H1 (cell line): ENCODE results near the gene DGUOK. TPM values are rescaled to one million over a fixed set of nuclear protein-coding genes. Genes with fewer than 3 reads are reported as not detected.

ENCODE experiments used
- CTCF ChIA-PET: fragments of 300-600 bp; sonication (Branson Sonifier 250); formaldehyde crosslinking; loops from one replicate; lab custom pipeline; 2021; ENCODE audit not compliant: partially characterized antibody; lab: Charles Lee
- POLR2A ChIA-PET: fragments of 300-600 bp; sonication (Branson Sonifier 250); formaldehyde crosslinking; loops from one replicate; lab custom pipeline; 2021; ENCODE audit warnings: inconsistent platforms; ENCODE audit not compliant: partially characterized antibody; lab: Charles Lee
- DNase-seq, 2 experiments: peaks; one replicate each; pipeline versions ENCODE4 v3.0.0 to v3.0.0-alpha.2; 2010 to 2022; ENCODE audit warnings: low spot score in 2 of 2, low read depth in 1 of 2, mixed read lengths in 1 of 2
- FAIRE-seq: peaks from 2 replicates; lab custom pipeline; 2011; peaks lifted over from hg19 to GRCh38; lab: Jason Lieb, UNC
- H2AFZ ChIP-seq: 2 replicates; pipeline ENCODE4 v1.8.1; 2012; ENCODE audit warnings: low read length, inconsistent platforms
- H2AK5ac ChIP-seq: 2 replicates; pipeline ENCODE4 v1.6.1; 2013; ENCODE audit warnings: low read depth, low read length
- H2BK120ac ChIP-seq: replicated peaks from 2 replicates; pipeline ENCODE3; 2013; ENCODE audit warnings: low read depth, low read length, inconsistent platforms
- H2BK12ac ChIP-seq: 2 replicates; pipeline ENCODE4 v1.6.1; 2013; ENCODE audit warnings: low read depth, low read length
- H2BK15ac ChIP-seq: 2 replicates; pipeline ENCODE4 v1.6.1; 2013; ENCODE audit warnings: low read length
- H2BK20ac ChIP-seq: 2 replicates; pipeline ENCODE4 v1.6.1; 2013; ENCODE audit warnings: low read length
- H2BK5ac ChIP-seq: 2 replicates; pipeline ENCODE4 v1.6.1; 2013; ENCODE audit warnings: low read depth, low read length
- H3K14ac ChIP-seq: 2 replicates; pipeline ENCODE4 v1.6.1; 2013; ENCODE audit warnings: inconsistent platforms; ENCODE audit not compliant: insufficient read length
- H3K18ac ChIP-seq: 2 replicates; pipeline ENCODE4 v1.6.1; 2013; ENCODE audit warnings: low read length; ENCODE audit errors: extremely low read depth
- H3K23ac ChIP-seq: 2 replicates; pipeline ENCODE4 v1.6.1; 2013; ENCODE audit warnings: inconsistent platforms; ENCODE audit not compliant: insufficient read length
- H3K23me2 ChIP-seq: 2 replicates; pipeline ENCODE4 v1.6.1; 2013; ENCODE audit warnings: low read depth, low read length
- H3K27ac ChIP-seq: 2 replicates; pipeline ENCODE4 v1.6.1; 2011; ENCODE audit warnings: low read depth, low read length, inconsistent platforms
- H3K27me3 ChIP-seq, 4 experiments: replicated peaks in 1 of 4; 1 replicate in 1 of 4; 2 replicates in 3 of 4; pipeline versions ENCODE4 v1.6.1 to v1.8.1; 2011 to 2013; ENCODE audit warnings: low read length in 3 of 4, mild to moderate bottlenecking in 3 of 4, inconsistent platforms in 2 of 4, mixed read lengths in 2 of 4, moderate library complexity in 1 of 4; ENCODE audit not compliant: control insufficient read depth in 3 of 4, insufficient read depth in 3 of 4; ENCODE audit errors: extremely low read depth in 1 of 4
- H3K36me3 ChIP-seq, 4 experiments: 2 replicates each; pipeline versions ENCODE4 v1.6.1 to v1.8.1; 2011 to 2013; ENCODE audit warnings: mild to moderate bottlenecking in 4 of 4, low read length in 3 of 4, moderate library complexity in 2 of 4, control low read depth in 1 of 4, inconsistent platforms in 1 of 4; ENCODE audit not compliant: insufficient read depth in 4 of 4, control insufficient read depth in 2 of 4
- H3K4ac ChIP-seq: replicated peaks from 2 replicates; pipeline ENCODE3; 2013; ENCODE audit warnings: low read length, low read depth, mixed read lengths, inconsistent platforms; ENCODE audit not compliant: insufficient read length
- H3K4me1 ChIP-seq, 4 experiments: replicated peaks in 1 of 4; 1 replicate in 1 of 4; 2 replicates in 3 of 4; pipeline versions ENCODE4 v1.6.1 to v1.8.1; 2011 to 2013; ENCODE audit warnings: low read length in 3 of 4, inconsistent platforms in 2 of 4, mixed read lengths in 1 of 4; ENCODE audit not compliant: insufficient read depth in 4 of 4, control insufficient read depth in 3 of 4
- H3K4me2 ChIP-seq, 2 experiments: 2 replicates each; pipeline versions ENCODE4 v1.6.1 to v1.8.1; 2011 to 2013; ENCODE audit warnings: low read depth in 2 of 2, low read length in 2 of 2, control low read depth in 1 of 2, inconsistent platforms in 1 of 2, mild to moderate bottlenecking in 1 of 2; ENCODE audit not compliant: insufficient read depth in 1 of 2
- H3K4me3 ChIP-seq, 4 experiments: fragments of 200-600, 300-600 bp in 1 of 4; sonication (generic), shearing (Covaris generic), sonication (Bioruptor Twin) in 1 of 4; 2 replicates each; pipeline versions ENCODE4 v1.5.1 to v1.8.1; 2011 to 2016; ENCODE audit warnings: low read length in 4 of 4, low read depth in 3 of 4, control low read depth in 2 of 4, inconsistent platforms in 2 of 4, mild to moderate bottlenecking in 2 of 4, mixed read lengths in 1 of 4, moderate library complexity in 1 of 4; ENCODE audit not compliant: insufficient read depth in 2 of 4; ENCODE audit errors: extremely low read depth in 1 of 4
- H3K56ac ChIP-seq: replicated peaks from 2 replicates; pipeline ENCODE3; 2013; ENCODE audit warnings: low read depth, mild to moderate bottlenecking, mixed read lengths, low read length, inconsistent platforms; ENCODE audit not compliant: insufficient read length
- H3K79me1 ChIP-seq: 2 replicates; pipeline ENCODE4 v1.6.1; 2013; ENCODE audit warnings: low read depth, low read length, control low read depth
- H3K79me2 ChIP-seq, 2 experiments: 2 replicates each; pipeline versions ENCODE4 v1.6.1 to v1.8.1; 2012 to 2013; ENCODE audit warnings: low read length in 2 of 2, mild to moderate bottlenecking in 2 of 2, inconsistent platforms in 1 of 2; ENCODE audit not compliant: insufficient read depth in 2 of 2, control insufficient read depth in 1 of 2
- H3K9ac ChIP-seq, 4 experiments: replicated peaks in 1 of 4; 1 replicate in 1 of 4; 2 replicates in 3 of 4; pipeline versions ENCODE4 v1.6.1 to v1.8.1; 2011 to 2013; ENCODE audit warnings: low read depth in 3 of 4, low read length in 3 of 4, control low read depth in 2 of 4, mild to moderate bottlenecking in 2 of 4, moderate library complexity in 2 of 4, inconsistent platforms in 1 of 4; ENCODE audit errors: extremely low read depth in 1 of 4
- H3K9me3 ChIP-seq, 2 experiments: 2 replicates each; pipeline versions ENCODE4 v1.6.1 to v1.8.1; 2012 to 2013; ENCODE audit warnings: mild to moderate bottlenecking in 2 of 2, moderate library complexity in 2 of 2, control low read depth in 1 of 2, inconsistent platforms in 1 of 2, low read depth in 1 of 2, low read length in 1 of 2, mixed read lengths in 1 of 2; ENCODE audit not compliant: insufficient read depth in 2 of 2
- H4K20me1 ChIP-seq, 2 experiments: replicated peaks in 1 of 2; 2 replicates each; pipeline versions ENCODE3 to v1.8.1; 2011 to 2013; ENCODE audit warnings: inconsistent platforms in 2 of 2, low read length in 2 of 2, mild to moderate bottlenecking in 1 of 2; ENCODE audit not compliant: insufficient read depth in 2 of 2, control insufficient read depth in 1 of 2
- H4K5ac ChIP-seq: 2 replicates; pipeline ENCODE4 v1.6.1; 2013; ENCODE audit warnings: low read length, low read depth, mixed read lengths, inconsistent platforms; ENCODE audit not compliant: insufficient read length
- H4K8ac ChIP-seq: 2 replicates; pipeline ENCODE4 v1.8.0; 2013; ENCODE audit warnings: mild to moderate bottlenecking, moderate library complexity, low read length, inconsistent platforms; ENCODE audit not compliant: insufficient read depth; ENCODE audit errors: extremely low read depth
- H4K91ac ChIP-seq: replicated peaks from 2 replicates; pipeline ENCODE3; 2013; ENCODE audit warnings: low read length, mixed read lengths, inconsistent platforms; ENCODE audit not compliant: insufficient read length
- CBX8 ChIP-seq: fragments of 300-800, 300-1000 bp; sonication (generic); IDR thresholded peaks from 2 replicates; pipeline ENCODE4 v1.7.1; 2016; ENCODE audit warnings: low read depth, low read length, borderline replicate concordance
- CREB1 ChIP-seq: IDR thresholded peaks from 2 replicates; pipeline ENCODE4 v1.6.1; 2012; ENCODE audit warnings: inconsistent platforms
- EGR1 ChIP-seq: IDR thresholded peaks from 2 replicates; pipeline ENCODE4 v1.6.1; 2011; ENCODE audit warnings: low read depth, low read length, borderline replicate concordance
- GTF2F1 ChIP-seq: IDR thresholded peaks from 2 replicates; pipeline ENCODE4 v1.6.1; 2012; ENCODE audit warnings: low read depth, low read length, improper control_type of control experiment, borderline replicate concordance
- KDM4A ChIP-seq: IDR thresholded peaks from one replicate; pipeline ENCODE4 v1.7.1; 2012; ENCODE audit warnings: low read depth, mild to moderate bottlenecking, moderate library complexity, low read length, inconsistent platforms; ENCODE audit not compliant: severe bottlenecking
- SP4 ChIP-seq: IDR thresholded peaks from 2 replicates; pipeline ENCODE4 v1.6.1; 2012; ENCODE audit warnings: low read length, inconsistent platforms
- TBP ChIP-seq: IDR thresholded peaks from 2 replicates; pipeline ENCODE4 v1.6.1; 2011; ENCODE audit warnings: low read depth, low read length, improper control_type of control experiment
- WGBS, 2 experiments: shearing (Covaris generic) in 1 of 2; methylation state at CpG; one replicate each; pipeline versions ENCODE4 v1.1.6 to v1.1.7; 2013 to 2015; ENCODE audit warnings: low lambda C conversion rate in 2 of 2, mixed read lengths in 2 of 2, inconsistent platforms in 1 of 2, low coverage in 1 of 2, missing lambda C conversion rate in 1 of 2; ENCODE audit not compliant: insufficient replicate concordance in 2 of 2, insufficient coverage in 1 of 2, insufficient read length in 1 of 2; ENCODE audit errors: extremely low coverage in 1 of 2, missing lambda C conversion rate in 1 of 2; 5-methylcytosine and 5-hydroxymethylcytosine counted together
- polyA plus RNA-seq, 7 experiments: library from polyadenylated mRNA; depleted of rRNA in 3 of 7; stranded (reverse) in 5 of 7; unstranded in 2 of 7; fragments of >200 nt in 5 of 7; fragments of 200-250 nt in 2 of 7; gene quantifications; 1 replicate in 5 of 7; 2 replicates in 1 of 7; 4 replicates in 1 of 7; pipeline versions ENCODE4 v1.2.1 to v1.2.3, GENCODE V29; 2011 to 2013; ENCODE audit warnings: missing spikeins in 2 of 7, mixed read lengths in 2 of 7
- total RNA-seq: library from RNA; stranded (reverse); fragmentation: NEBNext Ultra II Directional; extraction: Animal tissue kit (Norgen Biotek cat#: 25700); gene quantifications from 2 replicates; pipeline ENCODE4 v1.2.1, GENCODE V29; 2021

The DGUOK gene
- total and polyA plus RNA-seq, 2 of the 8 experiments (the other 6 are each of a cell fraction or from before 2014, with no cell fraction given): 110 to 168 TPM

- Histone ChIP-seq H3K4me3 (no peak overlapping the region), H2AK5ac (no peak overlapping the region), H3K23ac (no peak overlapping the region), H4K91ac (no peak overlapping the region), H3K9me3 (no peaks in the 10 kb centered on the region), H3K14ac (no peak overlapping the region), H3K79me2 (no peaks in the 10 kb centered on the region), H2BK5ac (no peak overlapping the region), H3K4me2 (no peak overlapping the region), H3K27me3 (no peaks in the 10 kb centered on the region), H3K18ac (no peak overlapping the region), H3K9ac (no peak overlapping the region), H2AFZ (no peak overlapping the region), H2BK15ac (no peak overlapping the region)
- WGBS, 2 experiments: 80% methylated on average over 2 of the region's 2 CpGs; no CpG with 5 or more reads in 1 of the 2 experiments
- no peak for TF ChIP-seq CBX8
- TF ChIP-seq GTF2F1: no peak
- no peak for TF ChIP-seq SP4
- no peak for TF ChIP-seq KDM4A
- TF ChIP-seq EGR1: no peak
- TF ChIP-seq TBP: no peak
- TF ChIP-seq CREB1: no peak
- TF ChIP-seq, all 59 proteins: peak for 0
- H3K79me1 ChIP-seq: no peaks in the 10 kb centered on the region
- peaks cover 0 to 7% (median 4%) of the 10 kb centered on the region in 4 experiments; a peak in 4 of 7 replicates for H3K4me1 ChIP-seq
- CTCF ChIA-PET: interaction anchor here (0.5 to 1.7 kb wide), 6 partner anchors 9 to 70 kb away, joined by 3 to 5 read pairs (median 3); no protein-coding TSS in a partner anchor
- POLR2A ChIA-PET: no interaction called here
- no peak overlapping the region for H2BK120ac ChIP-seq
- no peak overlapping the region for H4K5ac ChIP-seq
- no peaks in the 10 kb centered on the region for H4K20me1 ChIP-seq
- no peak overlapping the region for H3K4ac ChIP-seq
- H3K27ac ChIP-seq: no peak overlapping the region
- no peak overlapping the region for H4K8ac ChIP-seq
- H3K36me3 ChIP-seq: no peaks in the 10 kb centered on the region
- FAIRE-seq (no peak), DNase-seq (no peak)
- no peaks in the 10 kb centered on the region for H3K23me2 ChIP-seq
- no peak overlapping the region for H3K56ac ChIP-seq
- H2BK20ac ChIP-seq: no peak overlapping the region
- H2BK12ac ChIP-seq: no peak overlapping the region
Measured at GRCh38 chr2:73894475-73894850, 32.2 kb upstream of the DGUOK start.
